ENCODE data around the gene FSTL4.

FSTL4 gene

DNA sequence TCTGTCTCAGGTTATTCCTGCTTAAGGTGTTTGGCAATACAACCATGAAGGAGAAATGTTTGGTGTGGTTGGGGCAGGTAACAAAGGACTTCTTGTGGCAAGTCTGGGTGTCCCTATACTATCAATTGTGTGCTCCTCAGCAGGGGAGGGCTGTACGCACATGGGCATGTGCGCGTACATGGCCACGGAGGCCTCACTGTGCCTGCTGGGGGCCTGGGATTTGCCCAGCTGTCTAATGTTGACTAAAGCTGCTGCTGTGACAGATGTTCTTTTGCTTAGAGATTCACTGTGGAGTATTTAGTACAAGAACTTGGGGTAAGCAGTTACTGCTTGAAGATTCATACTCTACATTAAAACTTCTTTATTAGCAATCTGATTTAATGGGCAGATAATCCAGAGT lies 463.0 kb downstream of the FSTL4 start:
- no peak for DNase-seq (ENCODE audit: low read depth in 1 of 2, low spot score in 1 of 2)

DNA sequence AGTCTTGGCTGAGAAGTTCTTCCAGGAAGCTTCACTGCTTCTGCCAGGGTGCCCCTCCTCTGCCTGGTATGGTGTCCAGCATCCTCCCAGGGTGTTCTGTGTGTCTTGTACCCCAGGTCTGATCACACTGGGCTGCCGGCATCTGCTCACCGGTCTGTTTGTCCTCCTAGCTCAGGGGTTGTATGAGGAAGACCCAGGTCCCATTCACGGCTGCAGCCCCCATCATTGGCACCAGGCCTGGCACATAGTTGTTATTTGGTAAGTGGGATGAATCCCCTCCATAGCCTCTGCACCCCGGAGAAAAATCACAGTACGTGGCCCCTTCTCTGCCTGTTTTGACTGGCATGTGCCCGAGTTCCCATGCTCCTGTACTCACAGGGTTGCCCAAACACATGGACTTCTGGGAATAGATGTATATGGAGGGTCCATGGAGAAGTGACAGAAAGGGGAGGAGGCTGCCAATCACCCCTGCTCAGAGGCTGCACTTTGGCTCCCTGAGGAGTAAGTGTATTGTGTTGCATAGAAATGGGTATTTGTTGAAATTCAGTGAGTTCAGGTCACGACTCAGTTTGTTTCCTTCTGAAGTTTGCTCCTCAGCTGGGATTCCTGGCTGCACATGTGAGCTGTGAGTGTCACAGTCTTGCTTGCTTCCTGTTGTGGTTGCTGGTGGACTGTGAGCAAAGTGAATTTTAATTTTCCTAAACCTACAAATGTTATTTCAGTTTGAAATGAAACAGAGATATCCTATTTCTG lies 464.4 kb downstream of the FSTL4 start:
- DNase-seq (ENCODE audit: low read depth in 1 of 2, low spot score in 1 of 2) = no peak

DNA sequence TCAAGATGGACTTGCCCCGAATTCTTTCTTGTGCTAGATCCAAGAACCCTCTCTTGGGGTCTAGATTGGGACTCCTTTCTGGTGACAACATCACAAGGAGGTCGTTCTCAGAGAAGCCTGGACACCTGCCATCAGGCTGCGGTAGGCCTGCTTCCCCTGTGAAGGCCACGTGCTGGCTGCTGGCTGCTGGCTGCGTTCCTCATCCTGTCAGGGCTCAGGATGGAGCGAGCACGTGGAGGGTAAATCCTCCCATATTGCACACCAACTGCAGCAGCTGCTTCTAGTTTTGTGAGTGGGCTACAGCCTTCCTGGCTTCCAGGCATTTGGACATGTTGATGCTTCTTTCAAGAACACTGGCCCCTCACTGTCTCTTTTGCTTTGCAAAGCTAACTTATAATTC lies 464.9 kb downstream of the FSTL4 start:
- no peak for DNase-seq (ENCODE audit: low read depth in 1 of 2, low spot score in 1 of 2)

All from activated T-helper 1 cell treated with anti-CD3 and anti-CD28 coated beads, Interleukin-2, amount 50 U/mL, for 16 hours (primary cell).